ENCODE results near the gene LIPC.

GRCh38 chr15:58407778-58408177 is 24.0 kb upstream of the LIPC start:
- TF ChIP-seq REST (IDR thresholded peaks at IDR 0.05; ENCODE audit: borderline replicate concordance) (no peak), REST (CRISPR knock-in tag; IDR thresholded peaks at IDR 0.05; ENCODE audit: low read depth) (no peak), E2F5 (CRISPR knock-in tag; IDR thresholded peaks at IDR 0.05) (no peak), CTCF (IDR thresholded peaks at IDR 0.05 in 2 of 3, conservative IDR thresholded peaks at IDR 0.05 in 1 of 3; ENCODE audit: insufficient read depth in 2 of 3, low read depth in 1 of 3, low read length in 3 of 3) (no peak), ZSCAN32 (CRISPR knock-in tag; IDR thresholded peaks at IDR 0.05) (no peak), KLF10 (CRISPR knock-in tag; IDR thresholded peaks at IDR 0.05) (no peak), POLR2A (conservative IDR thresholded peaks at IDR 0.05) (no peak)
